NCI-H2107 treated with DMSO at 0.1 percent for 48 hours (cell line): Measurements from ENCODE around the gene CNTNAP2.

Experiments
- DNase-seq: peaks from one replicate; lab custom pipeline; 2025; ENCODE audit not compliant: unreplicated experiment; lab: John Stamatoyannopoulos, UW

Gene CNTNAP2

GRCh38 chr7:147429961-147430360, 1313.4 kb downstream of the CNTNAP2 start:
- DNase-seq = no peak

GRCh38 chr7:147432079-147432478, 1315.5 kb downstream of the CNTNAP2 start:
- DNase-seq = no peak

- no peak for DNase-seq
These were observed 1316.0 kb downstream of the CNTNAP2 start for GRCh38 chr7:147432576-147432975.

GRCh38 chr7:147436718-147437117, 1320.1 kb downstream of the CNTNAP2 start:
- DNase-seq = no peak

- no peak for DNase-seq
These were observed 1321.6 kb downstream of the CNTNAP2 start for GRCh38 chr7:147438216-147438615.

GRCh38 chr7:147443942-147444341, 1327.3 kb downstream of the CNTNAP2 start:
- DNase-seq = no peak

- DNase-seq = no peak
These were observed 1336.2 kb downstream of the CNTNAP2 start for GRCh38 chr7:147452816-147453215.

- no peak for DNase-seq
These were observed 1348.6 kb downstream of the CNTNAP2 start for GRCh38 chr7:147465223-147465622.

- no peak for DNase-seq
These were observed 1356.0 kb downstream of the CNTNAP2 start for GRCh38 chr7:147472556-147472955.

GRCh38 chr7:147474862-147475261, 1358.3 kb downstream of the CNTNAP2 start:
- DNase-seq = no peak

- no peak for DNase-seq
These were observed 1360.9 kb downstream of the CNTNAP2 start for GRCh38 chr7:147477526-147477925.

- DNase-seq = no peak
These were observed 1362.2 kb downstream of the CNTNAP2 start for GRCh38 chr7:147478796-147479195.

- no peak for DNase-seq
These were observed 1367.2 kb downstream of the CNTNAP2 start for GRCh38 chr7:147483634-147484292.

- no peak for DNase-seq
These were observed 1369.1 kb downstream of the CNTNAP2 start for GRCh38 chr7:147485660-147486210.

- DNase-seq = no peak
These were observed 1376.0 kb downstream of the CNTNAP2 start for GRCh38 chr7:147492606-147493005.

- DNase-seq = no peak
These were observed 1379.6 kb downstream of the CNTNAP2 start for GRCh38 chr7:147496209-147496608.

- no peak for DNase-seq
These were observed 1380.6 kb downstream of the CNTNAP2 start for GRCh38 chr7:147497246-147497645.

- no peak for DNase-seq
These were observed 1381.5 kb downstream of the CNTNAP2 start for GRCh38 chr7:147498081-147498480.

- no peak for DNase-seq
These were observed 1392.5 kb downstream of the CNTNAP2 start for GRCh38 chr7:147509035-147509501.

- DNase-seq = no peak
These were observed 1393.1 kb downstream of the CNTNAP2 start for GRCh38 chr7:147509541-147510200.

GRCh38 chr7:147510201-147510542, 1393.6 kb downstream of the CNTNAP2 start:
- no peak for DNase-seq

GRCh38 chr7:147510923-147511322, 1394.3 kb downstream of the CNTNAP2 start:
- no peak for DNase-seq
